ENCODE data around the gene LTBP4. TPM values are rescaled to one million over a fixed set of nuclear protein-coding genes. Genes with fewer than 3 reads are reported as not detected.
"Not testable (repeated sequence)": the region's sequence is repeated elsewhere in the genome, so short reads cannot be mapped to it uniquely, and the experiment has no call there.

Gene LTBP4
- total and polyA plus RNA-seq, 2 donors (not counting 1 experiment from before 2014, with no cell fraction given): 81.2 to 105 TPM

GRCh38 chr19:40646743-40647254 lies 45.6 kb downstream of the LTBP4 start:
- Histone ChIP-seq H3K4me1 (ENCODE audit: control insufficient read depth in 2 of 2, insufficient read depth in 2 of 2, low read length in 2 of 2) (no peaks in the 10 kb centered on the region), H3K9ac (ENCODE audit: low read length) (no peak overlapping the region), H3K9me3 (ENCODE audit: control extremely low read depth in 1 of 3, control insufficient read depth in 2 of 3, insufficient read depth in 1 of 3, low read length in 2 of 3) (no peaks in the 10 kb centered on the region), H3K27ac (ENCODE audit: low read length in 2 of 2) (no peak overlapping the region), H3K79me2 (ENCODE audit: control insufficient read depth, insufficient read depth, low read length) (no peaks in the 10 kb centered on the region), H2AFZ (ENCODE audit: insufficient read depth, low read depth, low read length, poor library complexity, severe bottlenecking) (no peak overlapping the region), H3K36me3 (replicated peaks in 1 of 2; ENCODE audit: control extremely low read depth in 1 of 2, control insufficient read depth in 1 of 2, extremely low read depth in 1 of 2, insufficient read depth in 2 of 2, low read length in 1 of 2) (no peaks in the 10 kb centered on the region), H3K27me3 (replicated peaks in 1 of 4; ENCODE audit: control extremely low read depth in 1 of 4, control insufficient read depth in 3 of 4, insufficient read depth in 4 of 4, low read length in 3 of 4) (peaks cover 0 to 5% (median 0%) of the 10 kb centered on the region in 4 experiments), H3K4me2 (replicated peaks; ENCODE audit: low read depth, low read length, poor library complexity, severe bottlenecking) (no peak overlapping the region), H4K20me1 (ENCODE audit: control insufficient read depth, insufficient read depth, low read length, poor library complexity, severe bottlenecking) (no peaks in the 10 kb centered on the region), H3K4me3 (ENCODE audit: control extremely low read depth in 1 of 5, extremely low read depth in 1 of 5, insufficient read depth in 1 of 5, low read depth in 2 of 5, low read length in 4 of 5) (no peak overlapping the region)
- CTCF ChIA-PET: interaction anchor here (0.7 to 2.5 kb wide), 3 partner anchors 12 to 726 kb away, joined by 3 to 16 read pairs (median 5); no protein-coding TSS in a partner anchor
- POLR2A ChIA-PET: no interaction called here
- no peak overlapping the region for H3K4me3 Mint-ChIP-seq
- no peaks in the 10 kb centered on the region for H3K9me3 Mint-ChIP-seq (ENCODE audit: insufficient read depth)
- DNase-seq (no peak), ATAC-seq (ENCODE audit: low read depth) (no peak)
- no peak overlapping the region for H3K27ac Mint-ChIP-seq
- intact Hi-C loops (cut with micrococcal nuclease): no loop called here
- TF ChIP-seq EZH2 (IDR thresholded peaks at IDR 0.05; ENCODE audit: borderline replicate concordance, insufficient read depth, low read depth, low read length, poor library complexity, severe bottlenecking) (no peak), CTCF (IDR thresholded peaks at IDR 0.05) (no peak)
- 100% methylated on average over 2 of the region's 5 CpGs for WGBS (ENCODE audit: insufficient coverage)
- H3K27me3 Mint-ChIP-seq: peaks cover 13% of the 10 kb centered on the region
- H3K4me1 Mint-ChIP-seq: no peaks in the 10 kb centered on the region

DNA sequence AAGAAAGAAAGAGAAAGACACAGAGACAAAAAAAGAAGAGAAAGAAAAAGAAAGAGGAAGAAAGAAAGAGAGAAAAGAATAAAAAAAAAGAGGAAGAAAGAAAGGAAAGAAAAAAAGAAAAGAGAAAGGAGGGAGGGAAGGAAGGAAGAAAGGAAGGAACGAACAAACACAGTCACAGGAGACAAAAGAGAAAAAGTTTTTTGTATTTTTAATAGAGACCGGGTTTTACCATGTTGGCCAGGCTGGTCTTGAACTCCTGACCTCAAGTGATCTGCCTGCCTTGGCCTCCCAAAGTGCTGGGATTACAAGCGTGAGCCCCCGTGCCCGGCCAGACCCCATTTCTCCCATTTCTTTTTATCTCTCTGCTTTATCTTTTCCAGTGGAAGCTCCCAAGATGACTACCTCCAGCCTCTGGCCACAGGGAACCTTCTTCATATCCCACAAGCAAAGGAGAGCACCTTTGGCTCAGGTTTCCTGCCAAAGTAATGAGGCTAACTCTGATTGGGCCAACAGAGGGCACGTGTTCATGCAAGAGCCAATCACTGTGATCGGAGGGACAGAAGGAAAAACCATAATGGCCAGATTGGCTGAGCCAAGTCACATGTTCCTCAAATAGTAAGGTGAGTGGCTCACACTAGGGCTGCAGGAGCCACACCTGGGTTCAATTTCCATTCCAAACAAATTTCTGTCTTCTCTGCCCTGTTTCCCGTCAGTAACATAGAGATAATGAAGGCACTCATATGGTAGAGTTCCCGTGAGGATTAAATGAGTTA lies 48.9 kb downstream of the LTBP4 start:
- H3K9ac ChIP-seq (ENCODE audit: low read length); H3K4me3 Mint-ChIP-seq; intact Hi-C loops (cut with micrococcal nuclease); H2AFZ ChIP-seq (ENCODE audit: insufficient read depth, low read depth, low read length, poor library complexity, severe bottlenecking); H3K27ac Mint-ChIP-seq; DNase-seq; H3K4me2 ChIP-seq (replicated peaks; ENCODE audit: low read depth, low read length, poor library complexity, severe bottlenecking); H3K36me3 ChIP-seq (replicated peaks in 1 of 2; ENCODE audit: control extremely low read depth in 1 of 2, control insufficient read depth in 1 of 2, extremely low read depth in 1 of 2, insufficient read depth in 2 of 2, low read length in 1 of 2); H3K4me1 Mint-ChIP-seq; H3K79me2 ChIP-seq (ENCODE audit: control insufficient read depth, insufficient read depth, low read length); H3K9me3 Mint-ChIP-seq (ENCODE audit: insufficient read depth); H3K4me3 ChIP-seq (ENCODE audit: control extremely low read depth in 1 of 5, extremely low read depth in 1 of 5, insufficient read depth in 1 of 5, low read depth in 2 of 5, low read length in 4 of 5); ATAC-seq (ENCODE audit: low read depth); H4K20me1 ChIP-seq (ENCODE audit: control insufficient read depth, insufficient read depth, low read length, poor library complexity, severe bottlenecking); H3K9me3 ChIP-seq (ENCODE audit: control extremely low read depth in 1 of 3, control insufficient read depth in 2 of 3, insufficient read depth in 1 of 3, low read length in 2 of 3); H3K4me1 ChIP-seq (ENCODE audit: control insufficient read depth in 2 of 2, insufficient read depth in 2 of 2, low read length in 2 of 2); H3K27me3 ChIP-seq (replicated peaks in 1 of 4; ENCODE audit: control extremely low read depth in 1 of 4, control insufficient read depth in 3 of 4, insufficient read depth in 4 of 4, low read length in 3 of 4); H3K27ac ChIP-seq (ENCODE audit: low read length in 2 of 2); POLR2A ChIA-PET; CTCF ChIA-PET: not testable (repeated sequence)
- WGBS (ENCODE audit: insufficient coverage): 96% methylated on average over 3 of the region's 9 CpGs
- peaks cover 13% of the 10 kb centered on the region for H3K27me3 Mint-ChIP-seq
